ENCODE results near the gene CELA3B. TPM values are rescaled to one million over a fixed set of nuclear protein-coding genes. Genes with fewer than 3 reads are reported as not detected.
A peak's percentile ranks its signal among the peaks of the same experiment; 100 is the strongest.

Gene CELA3B
- total and polyA plus RNA-seq, 2 of the 13 experiments (the other 11 are each of a cell fraction or from before 2014, with no cell fraction given) = 0.34 TPM; not detected in 1

DNA sequence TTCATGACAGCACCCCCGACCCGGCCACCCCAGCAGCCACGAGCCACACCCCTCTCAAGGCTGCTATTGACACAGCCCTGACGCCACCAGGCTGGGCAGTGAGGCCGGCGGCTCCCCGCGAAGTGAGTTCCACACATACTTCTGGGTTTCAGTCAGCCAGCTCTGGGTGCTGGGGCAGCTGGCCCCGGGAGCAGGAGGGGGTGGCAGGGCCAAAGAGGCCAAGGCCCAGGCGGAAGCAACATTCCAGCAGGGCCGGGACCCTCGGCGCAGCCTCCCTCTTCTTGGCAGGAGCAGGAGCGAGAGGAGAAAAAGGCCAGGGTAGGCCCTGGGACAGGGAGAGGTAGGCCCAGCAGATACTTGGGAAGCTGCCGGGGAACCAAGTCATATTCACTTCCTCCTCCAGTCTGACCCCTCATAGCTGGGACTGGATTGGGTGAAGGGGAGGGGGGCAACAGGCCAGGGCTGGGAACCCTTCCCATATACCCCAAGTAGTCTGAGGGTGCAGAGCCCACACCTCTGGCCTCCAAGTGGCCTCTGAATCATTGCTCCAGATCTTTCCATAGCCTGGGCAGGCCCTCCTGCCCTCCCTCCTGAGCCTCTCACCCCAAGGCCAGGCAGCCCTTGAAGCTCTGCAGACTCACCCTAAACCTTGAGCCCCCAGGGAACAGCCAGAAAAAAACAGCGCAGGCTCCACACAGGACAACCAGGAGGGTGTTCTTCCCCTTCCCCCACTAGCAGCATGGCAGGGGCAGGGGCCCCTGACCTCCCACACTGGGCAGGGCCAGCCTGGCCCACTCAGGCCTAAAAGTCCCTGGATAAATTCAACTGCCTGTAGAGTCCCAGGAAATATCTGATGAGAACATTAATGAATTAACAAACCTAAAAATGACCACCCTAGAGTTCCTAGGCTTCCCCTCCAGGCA, 45.4 kb upstream of the CELA3B start (continued):
- TF ChIP-seq, protein P1, sequence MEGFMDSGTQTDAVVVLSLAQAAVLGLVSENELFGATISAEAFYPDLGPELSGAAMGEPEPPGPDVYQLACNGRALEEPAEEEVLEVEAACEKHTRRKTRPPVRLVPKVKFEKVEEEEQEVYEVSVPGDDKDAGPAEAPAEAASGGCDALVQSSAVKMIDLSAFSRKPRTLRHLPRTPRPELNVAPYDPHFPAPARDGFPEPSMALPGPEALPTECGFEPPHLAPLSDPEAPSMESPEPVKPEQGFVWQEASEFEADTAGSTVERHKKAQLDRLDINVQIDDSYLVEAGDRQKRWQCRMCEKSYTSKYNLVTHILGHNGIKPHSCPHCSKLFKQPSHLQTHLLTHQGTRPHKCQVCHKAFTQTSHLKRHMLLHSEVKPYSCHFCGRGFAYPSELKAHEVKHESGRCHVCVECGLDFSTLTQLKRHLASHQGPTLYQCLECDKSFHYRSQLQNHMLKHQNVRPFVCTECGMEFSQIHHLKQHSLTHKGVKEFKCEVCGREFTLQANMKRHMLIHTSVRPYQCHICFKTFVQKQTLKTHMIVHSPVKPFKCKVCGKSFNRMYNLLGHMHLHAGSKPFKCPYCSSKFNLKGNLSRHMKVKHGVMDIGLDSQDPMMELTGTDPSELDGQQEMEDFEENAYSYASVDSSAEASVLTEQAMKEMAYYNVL (CRISPR knock-in tag; IDR thresholded peaks at IDR 0.05; ENCODE audit: borderline replicate concordance) = 0 out of 2 replicates have a peak, but pooled peaks have one; percentile 45
- TF ChIP-seq ZNF501 (CRISPR knock-in tag; IDR thresholded peaks at IDR 0.05) = peak; percentile 69
- TF ChIP-seq TMF1 (CRISPR knock-in tag; IDR thresholded peaks at IDR 0.05; ENCODE audit: low read depth) = no peak
- peak; percentile 73; the same call in 1 of the 2 replicates for TF ChIP-seq TGIF2 (CRISPR knock-in tag; IDR thresholded peaks at IDR 0.05)
- TF ChIP-seq, protein P2, sequence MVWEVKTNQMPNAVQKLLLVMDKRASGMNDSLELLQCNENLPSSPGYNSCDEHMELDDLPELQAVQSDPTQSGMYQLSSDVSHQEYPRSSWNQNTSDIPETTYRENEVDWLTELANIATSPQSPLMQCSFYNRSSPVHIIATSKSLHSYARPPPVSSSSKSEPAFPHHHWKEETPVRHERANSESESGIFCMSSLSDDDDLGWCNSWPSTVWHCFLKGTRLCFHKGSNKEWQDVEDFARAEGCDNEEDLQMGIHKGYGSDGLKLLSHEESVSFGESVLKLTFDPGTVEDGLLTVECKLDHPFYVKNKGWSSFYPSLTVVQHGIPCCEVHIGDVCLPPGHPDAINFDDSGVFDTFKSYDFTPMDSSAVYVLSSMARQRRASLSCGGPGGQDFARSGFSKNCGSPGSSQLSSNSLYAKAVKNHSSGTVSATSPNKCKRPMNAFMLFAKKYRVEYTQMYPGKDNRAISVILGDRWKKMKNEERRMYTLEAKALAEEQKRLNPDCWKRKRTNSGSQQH (CRISPR knock-in tag; IDR thresholded peaks at IDR 0.05; ENCODE audit: low read depth) = no peak
- TF ChIP-seq, protein P3, sequence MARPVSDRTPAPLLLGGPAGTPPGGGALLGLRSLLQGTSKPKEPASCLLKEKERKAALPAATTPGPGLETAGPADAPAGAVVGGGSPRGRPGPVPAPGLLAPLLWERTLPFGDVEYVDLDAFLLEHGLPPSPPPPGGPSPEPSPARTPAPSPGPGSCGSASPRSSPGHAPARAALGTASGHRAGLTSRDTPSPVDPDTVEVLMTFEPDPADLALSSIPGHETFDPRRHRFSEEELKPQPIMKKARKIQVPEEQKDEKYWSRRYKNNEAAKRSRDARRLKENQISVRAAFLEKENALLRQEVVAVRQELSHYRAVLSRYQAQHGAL (CRISPR knock-in tag; IDR thresholded peaks at IDR 0.05; ENCODE audit: not compliant biosample characterization) = no peak
- no peak for TF ChIP-seq ZC3H4 (CRISPR knock-in tag; IDR thresholded peaks at IDR 0.05; ENCODE audit: borderline replicate concordance)
- TF ChIP-seq ZNF672 (CRISPR knock-in tag; IDR thresholded peaks at IDR 0.05) = no peak
- no peak for TF ChIP-seq ZNF496 (CRISPR knock-in tag; IDR thresholded peaks at IDR 0.05; ENCODE audit: insufficient replicate concordance)
- peak; percentile 62 for TF ChIP-seq POLR2G (IDR thresholded peaks at IDR 0.05; ENCODE audit: low read depth, low read length)
- TF ChIP-seq, protein P4, sequence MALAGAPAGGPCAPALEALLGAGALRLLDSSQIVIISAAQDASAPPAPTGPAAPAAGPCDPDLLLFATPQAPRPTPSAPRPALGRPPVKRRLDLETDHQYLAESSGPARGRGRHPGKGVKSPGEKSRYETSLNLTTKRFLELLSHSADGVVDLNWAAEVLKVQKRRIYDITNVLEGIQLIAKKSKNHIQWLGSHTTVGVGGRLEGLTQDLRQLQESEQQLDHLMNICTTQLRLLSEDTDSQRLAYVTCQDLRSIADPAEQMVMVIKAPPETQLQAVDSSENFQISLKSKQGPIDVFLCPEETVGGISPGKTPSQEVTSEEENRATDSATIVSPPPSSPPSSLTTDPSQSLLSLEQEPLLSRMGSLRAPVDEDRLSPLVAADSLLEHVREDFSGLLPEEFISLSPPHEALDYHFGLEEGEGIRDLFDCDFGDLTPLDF (CRISPR knock-in tag; IDR thresholded peaks at IDR 0.05) = no peak
- no peak for TF ChIP-seq GZF1 (CRISPR knock-in tag; IDR thresholded peaks at IDR 0.05)
- TF ChIP-seq ZNF331 (CRISPR knock-in tag; IDR thresholded peaks at IDR 0.05) = peak; percentile 40; the same call in 1 of the 2 replicates
- no peak for TF ChIP-seq ZNF775 (CRISPR knock-in tag; IDR thresholded peaks at IDR 0.05; ENCODE audit: borderline replicate concordance)
- TF ChIP-seq NR2F2 (IDR thresholded peaks at IDR 0.05; ENCODE audit: borderline replicate concordance, low read depth) = peak; percentile 28; the same call in 1 of the 2 replicates
- TF ChIP-seq ZNF564 (CRISPR knock-in tag; IDR thresholded peaks at IDR 0.05) = peak; percentile 98; the same call in 1 of the 2 replicates
- no peak for TF ChIP-seq ZNF816 (CRISPR knock-in tag; IDR thresholded peaks at IDR 0.05; ENCODE audit: borderline replicate concordance)
- TF ChIP-seq, protein P5, sequence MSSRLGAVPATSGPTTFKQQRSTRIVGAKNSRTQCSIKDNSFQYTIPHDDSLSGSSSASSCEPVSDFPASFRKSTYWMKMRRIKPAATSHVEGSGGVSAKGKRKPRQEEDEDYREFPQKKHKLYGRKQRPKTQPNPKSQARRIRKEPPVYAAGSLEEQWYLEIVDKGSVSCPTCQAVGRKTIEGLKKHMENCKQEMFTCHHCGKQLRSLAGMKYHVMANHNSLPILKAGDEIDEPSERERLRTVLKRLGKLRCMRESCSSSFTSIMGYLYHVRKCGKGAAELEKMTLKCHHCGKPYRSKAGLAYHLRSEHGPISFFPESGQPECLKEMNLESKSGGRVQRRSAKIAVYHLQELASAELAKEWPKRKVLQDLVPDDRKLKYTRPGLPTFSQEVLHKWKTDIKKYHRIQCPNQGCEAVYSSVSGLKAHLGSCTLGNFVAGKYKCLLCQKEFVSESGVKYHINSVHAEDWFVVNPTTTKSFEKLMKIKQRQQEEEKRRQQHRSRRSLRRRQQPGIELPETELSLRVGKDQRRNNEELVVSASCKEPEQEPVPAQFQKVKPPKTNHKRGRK (CRISPR knock-in tag; IDR thresholded peaks at IDR 0.05) = no peak
- TF ChIP-seq NR2F1 (CRISPR knock-in tag; IDR thresholded peaks at IDR 0.05) = peak; percentile 62 to 68; a peak in 3 of 4 replicates

All from HepG2 (cell line).